WTC11 (cell line): Measurements from ENCODE around the gene CLDN14. TPM values are rescaled to one million over a fixed set of nuclear protein-coding genes. Genes with fewer than 3 reads are reported as not detected.

ENCODE experiments used
- ATAC-seq: fragments of 200-7000 bp; cut with Tn5 transposase; 2 replicates; pipeline ENCODE4 v1.10.0; 2021; ENCODE audit warnings: mild to moderate bottlenecking, moderate library complexity
- CTCF ChIA-PET: fragments of 300-600 bp; sonication (Branson Sonifier 250); formaldehyde crosslinking; loops from one replicate; lab custom pipeline; 2021; ENCODE audit warnings: antibody characterized with exemption; lab: Charles Lee
- POLR2A ChIA-PET: fragments of 350-600 bp; sonication (Branson Sonifier 250); formaldehyde crosslinking; loops from one replicate; lab custom pipeline; 2021; ENCODE audit warnings: antibody characterized with exemption; lab: Charles Lee
- DNase-seq: peaks from one replicate; pipeline ENCODE4 v3.0.0; 2021; ENCODE audit warnings: low spot score
- H3K27ac Mint-ChIP-seq: 2 replicates; pipeline ENCODE4 v1.8.0; 2021; ENCODE audit warnings: mixed read lengths
- H3K27me3 Mint-ChIP-seq: 2 replicates; pipeline ENCODE4 v1.8.0; 2021; ENCODE audit warnings: low read depth, mild to moderate bottlenecking, moderate library complexity, mixed read lengths
- H3K36me3 Mint-ChIP-seq: 2 replicates; pipeline ENCODE4 v1.8.0; 2021; ENCODE audit warnings: mixed read lengths
- H3K4me1 Mint-ChIP-seq: 2 replicates; pipeline ENCODE4 v1.8.0; 2022; ENCODE audit warnings: mixed read lengths
- H3K4me3 Mint-ChIP-seq: 2 replicates; pipeline ENCODE4 v1.8.0; 2021; ENCODE audit warnings: mild to moderate bottlenecking, moderate library complexity, mixed read lengths
- H3K9me3 Mint-ChIP-seq: 2 replicates; pipeline ENCODE4 v1.8.0; 2021; ENCODE audit warnings: mixed read lengths
- CBFB ChIP-seq: sonication (generic); formaldehyde crosslinking; IDR thresholded peaks from 2 replicates; pipeline ENCODE4 v1.8.1; 2022; ENCODE audit warnings: mild to moderate bottlenecking, low read depth, missing genetic modification reagents
- FOXK1 ChIP-seq: sonication (generic); formaldehyde crosslinking; IDR thresholded peaks from 2 replicates; pipeline ENCODE4 v1.8.0; 2022; ENCODE audit warnings: mild to moderate bottlenecking, moderate library complexity, missing genetic modification reagents
- IRF2 ChIP-seq: sonication (generic); formaldehyde crosslinking; IDR thresholded peaks from 2 replicates; pipeline ENCODE4 v1.8.0; 2022; ENCODE audit warnings: low read depth, missing genetic modification reagents, borderline replicate concordance
- JAZF1 ChIP-seq: fragments of 250-450 bp; sonication (Bioruptor Pico); IDR thresholded peaks from 2 replicates; pipeline ENCODE4 v1.9.0; 2021; ENCODE audit warnings: moderate library complexity, mild to moderate bottlenecking, inconsistent platforms
- NR2C2 ChIP-seq: sonication (generic); formaldehyde crosslinking; IDR thresholded peaks from 2 replicates; pipeline ENCODE4 v1.8.0; 2022; ENCODE audit warnings: mild to moderate bottlenecking, missing genetic modification reagents
- RELA ChIP-seq: sonication (generic); formaldehyde crosslinking; IDR thresholded peaks from 2 replicates; pipeline ENCODE4 v1.8.1; 2022; ENCODE audit warnings: missing genetic modification reagents, mild to moderate bottlenecking, borderline replicate concordance
- RORB ChIP-seq: fragments of 250-450 bp; sonication (Bioruptor Pico); IDR thresholded peaks from 2 replicates; pipeline ENCODE4 v1.9.0; 2021; ENCODE audit warnings: mild to moderate bottlenecking
- ZNF121 ChIP-seq: sonication (generic); formaldehyde crosslinking; IDR thresholded peaks from 2 replicates; pipeline ENCODE4 v1.8.0; 2023; ENCODE audit warnings: missing genetic modification reagents
- ZNF138 ChIP-seq: sonication (generic); formaldehyde crosslinking; conservative IDR thresholded peaks from 2 replicates; pipeline ENCODE4 v1.8.1; 2022; ENCODE audit warnings: mild to moderate bottlenecking, moderate library complexity, missing genetic modification reagents
- ZNF263 ChIP-seq: sonication (generic); formaldehyde crosslinking; IDR thresholded peaks from 2 replicates; pipeline ENCODE4 v1.8.1; 2022; ENCODE audit warnings: low read depth, mild to moderate bottlenecking, moderate library complexity, missing genetic modification reagents
- ZNF416 ChIP-seq: fragments of 250-450 bp; sonication (Bioruptor Pico); IDR thresholded peaks from 2 replicates; pipeline ENCODE4 v1.9.0; 2021; ENCODE audit warnings: mild to moderate bottlenecking, inconsistent platforms
- ZNF671 ChIP-seq: fragments of 250-450 bp; sonication (Bioruptor Pico); IDR thresholded peaks from 2 replicates; pipeline ENCODE4 v1.8.0; 2021; ENCODE audit warnings: mild to moderate bottlenecking
- total RNA-seq: library from RNA; stranded (reverse); gene quantifications from 3 replicates; pipeline ENCODE4 v1.2.3, GENCODE V29; 2021
- TF ChIP-seq, protein P1 (sequence below): fragments of 250-450 bp; sonication (Bioruptor Pico); IDR thresholded peaks from 2 replicates; pipeline ENCODE4 v1.9.0; 2021; ENCODE audit warnings: mild to moderate bottlenecking
- TF ChIP-seq, protein P2 (sequence below): fragments of 250-450 bp; sonication (Bioruptor Pico); IDR thresholded peaks from 2 replicates; pipeline ENCODE4 v1.9.0; 2021; ENCODE audit warnings: moderate library complexity, mild to moderate bottlenecking, inconsistent platforms, borderline replicate concordance
- TF ChIP-seq, protein P3 (sequence below): sonication (generic); formaldehyde crosslinking; IDR thresholded peaks from 2 replicates; pipeline ENCODE4 v1.8.1; 2023; ENCODE audit warnings: mild to moderate bottlenecking, missing genetic modification reagents, moderate library complexity
- TF ChIP-seq, protein P4 (sequence below): fragments of 200-600 bp; IDR thresholded peaks from 2 replicates; pipeline ENCODE4 v1.8.0; 2022; ENCODE audit warnings: antibody characterized with exemption
- TF ChIP-seq, protein P5 (sequence below): sonication (generic); formaldehyde crosslinking; IDR thresholded peaks from 2 replicates; pipeline ENCODE4 v1.8.0; 2022; ENCODE audit warnings: mild to moderate bottlenecking, missing genetic modification reagents
- TF ChIP-seq, protein P6 (sequence below): sonication (generic); formaldehyde crosslinking; IDR thresholded peaks from 2 replicates; pipeline ENCODE4 v1.8.1; 2022; ENCODE audit warnings: mild to moderate bottlenecking, moderate library complexity, missing genetic modification reagents

CLDN14 gene
- total RNA-seq, 1 experiment from 2014 or later, result not detected

DNA sequence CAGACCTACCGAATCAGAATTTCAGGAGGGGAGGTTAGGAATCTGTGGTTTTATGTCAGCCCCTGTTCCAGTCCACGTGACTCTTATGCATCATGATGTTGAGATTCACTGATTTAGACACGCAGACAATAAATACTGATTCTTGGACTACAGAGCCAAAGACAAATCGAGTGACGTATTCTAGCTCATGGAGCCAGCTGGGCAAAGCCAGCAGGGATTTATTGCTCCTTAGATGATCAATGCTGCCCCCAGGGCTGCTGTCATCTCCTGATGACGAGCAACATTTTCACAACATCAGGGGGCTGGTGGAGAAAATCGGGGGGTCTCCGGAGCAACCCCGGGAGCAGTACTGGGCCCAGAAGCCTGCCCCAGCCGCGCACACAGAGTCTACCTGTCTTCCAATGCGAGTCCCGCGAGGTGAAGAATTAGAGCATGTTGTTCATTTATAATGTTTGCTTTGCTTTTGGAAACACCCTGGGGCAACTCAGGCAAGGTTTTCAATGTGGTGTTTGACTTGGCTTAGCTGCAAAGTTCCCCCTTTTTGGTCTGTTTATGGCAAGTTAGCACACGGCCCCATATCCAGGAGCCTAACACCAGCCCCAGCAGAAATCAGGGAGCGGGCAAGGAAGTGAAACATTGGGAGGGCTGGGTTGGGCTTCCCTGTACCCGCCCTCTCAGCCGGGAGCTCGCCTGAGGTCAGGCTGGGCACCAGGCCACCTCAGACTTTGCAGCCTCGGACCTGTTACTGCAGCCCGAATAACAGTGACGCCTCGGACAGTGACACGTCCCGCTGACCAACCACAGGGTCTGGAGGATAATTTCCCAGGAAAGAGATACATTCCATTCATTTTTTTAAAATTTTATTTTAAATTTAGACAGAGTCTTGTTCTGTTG lies 19.9 kb upstream of the CLDN14 start:
- no peak overlapping the region for H3K27ac Mint-ChIP-seq
- no peaks in the 10 kb centered on the region; the same call in 1 of the 2 replicates for H3K4me1 Mint-ChIP-seq
- ChIA-PET POLR2A (no interaction called here), CTCF (interaction anchor here (1.3 kb wide), 1 partner anchor 131 kb away, joined by 6 read pairs; no protein-coding TSS in a partner anchor)
- no peak overlapping the region for H3K4me3 Mint-ChIP-seq
- ATAC-seq (no peak), DNase-seq (no peak)
- H3K9me3 Mint-ChIP-seq, result peaks cover 4% of the 10 kb centered on the region; the same call in 1 of the 2 replicates
- no peaks in the 10 kb centered on the region for H3K36me3 Mint-ChIP-seq
- H3K27me3 Mint-ChIP-seq, result no peaks in the 10 kb centered on the region; the same call in 1 of the 2 replicates
- TF ChIP-seq RORB (no peak), ZNF138 (CRISPR knock-in tag) (no peak), IRF2 (no peak), ZNF121 (CRISPR knock-in tag) (no peak), RELA (CRISPR knock-in tag) (no peak), FOXK1 (CRISPR knock-in tag) (no peak), ZNF416 (CRISPR knock-in tag) (no peak), ZNF263 (CRISPR knock-in tag) (no peak), JAZF1 (CRISPR knock-in tag) (no peak), CBFB (no peak), NR2C2 (CRISPR knock-in tag) (no peak)
- TF ChIP-seq, protein P1, sequence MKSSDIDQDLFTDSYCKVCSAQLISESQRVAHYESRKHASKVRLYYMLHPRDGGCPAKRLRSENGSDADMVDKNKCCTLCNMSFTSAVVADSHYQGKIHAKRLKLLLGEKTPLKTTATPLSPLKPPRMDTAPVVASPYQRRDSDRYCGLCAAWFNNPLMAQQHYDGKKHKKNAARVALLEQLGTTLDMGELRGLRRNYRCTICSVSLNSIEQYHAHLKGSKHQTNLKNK (CRISPR knock-in tag), result no peak
- TF ChIP-seq, protein P2, sequence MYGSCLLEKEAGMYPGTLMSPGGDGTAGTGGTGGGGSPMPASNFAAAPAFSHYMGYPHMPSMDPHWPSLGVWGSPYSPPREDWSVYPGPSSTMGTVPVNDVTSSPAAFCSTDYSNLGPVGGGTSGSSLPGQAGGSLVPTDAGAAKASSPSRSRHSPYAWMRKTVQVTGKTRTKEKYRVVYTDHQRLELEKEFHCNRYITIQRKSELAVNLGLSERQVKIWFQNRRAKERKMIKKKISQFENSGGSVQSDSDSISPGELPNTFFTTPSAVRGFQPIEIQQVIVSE (CRISPR knock-in tag), result no peak
- TF ChIP-seq, protein P3, sequence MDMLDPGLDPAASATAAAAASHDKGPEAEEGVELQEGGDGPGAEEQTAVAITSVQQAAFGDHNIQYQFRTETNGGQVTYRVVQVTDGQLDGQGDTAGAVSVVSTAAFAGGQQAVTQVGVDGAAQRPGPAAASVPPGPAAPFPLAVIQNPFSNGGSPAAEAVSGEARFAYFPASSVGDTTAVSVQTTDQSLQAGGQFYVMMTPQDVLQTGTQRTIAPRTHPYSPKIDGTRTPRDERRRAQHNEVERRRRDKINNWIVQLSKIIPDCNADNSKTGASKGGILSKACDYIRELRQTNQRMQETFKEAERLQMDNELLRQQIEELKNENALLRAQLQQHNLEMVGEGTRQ, result no peak
- TF ChIP-seq, protein P4, sequence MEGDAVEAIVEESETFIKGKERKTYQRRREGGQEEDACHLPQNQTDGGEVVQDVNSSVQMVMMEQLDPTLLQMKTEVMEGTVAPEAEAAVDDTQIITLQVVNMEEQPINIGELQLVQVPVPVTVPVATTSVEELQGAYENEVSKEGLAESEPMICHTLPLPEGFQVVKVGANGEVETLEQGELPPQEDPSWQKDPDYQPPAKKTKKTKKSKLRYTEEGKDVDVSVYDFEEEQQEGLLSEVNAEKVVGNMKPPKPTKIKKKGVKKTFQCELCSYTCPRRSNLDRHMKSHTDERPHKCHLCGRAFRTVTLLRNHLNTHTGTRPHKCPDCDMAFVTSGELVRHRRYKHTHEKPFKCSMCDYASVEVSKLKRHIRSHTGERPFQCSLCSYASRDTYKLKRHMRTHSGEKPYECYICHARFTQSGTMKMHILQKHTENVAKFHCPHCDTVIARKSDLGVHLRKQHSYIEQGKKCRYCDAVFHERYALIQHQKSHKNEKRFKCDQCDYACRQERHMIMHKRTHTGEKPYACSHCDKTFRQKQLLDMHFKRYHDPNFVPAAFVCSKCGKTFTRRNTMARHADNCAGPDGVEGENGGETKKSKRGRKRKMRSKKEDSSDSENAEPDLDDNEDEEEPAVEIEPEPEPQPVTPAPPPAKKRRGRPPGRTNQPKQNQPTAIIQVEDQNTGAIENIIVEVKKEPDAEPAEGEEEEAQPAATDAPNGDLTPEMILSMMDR, result no peak

DNA sequence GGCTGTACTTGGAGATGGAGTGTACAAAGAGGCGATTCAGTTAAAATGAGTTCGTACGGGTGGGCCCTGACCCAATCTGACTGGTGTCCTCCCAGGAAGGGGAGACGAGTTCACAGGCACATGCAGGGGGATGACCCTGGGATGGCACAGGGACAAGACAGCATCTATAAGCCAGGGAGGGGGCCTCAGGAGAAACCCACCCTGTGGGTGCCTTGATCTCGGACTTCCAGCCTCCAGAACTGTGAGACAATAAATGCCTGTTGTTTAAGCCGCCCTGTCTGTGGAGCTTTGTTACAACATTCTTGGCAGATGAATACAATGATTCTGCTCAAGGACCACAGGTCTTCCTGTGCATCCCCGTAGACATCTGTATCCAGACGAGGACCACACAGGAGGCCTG lies 14.6 kb upstream of the CLDN14 start:
- CTCF ChIA-PET, result interaction anchor here (1.7 kb wide), 1 partner anchor 15 kb away, joined by 7 read pairs; the partner anchor contains the start of gene CLDN14
- no peak for ATAC-seq
- H3K4me3 Mint-ChIP-seq, result no peak overlapping the region
- no peaks in the 10 kb centered on the region for H3K36me3 Mint-ChIP-seq
- no peaks in the 10 kb centered on the region; the same call in 1 of the 2 replicates for H3K27me3 Mint-ChIP-seq
- H3K4me1 Mint-ChIP-seq, result no peaks in the 10 kb centered on the region
- TF ChIP-seq ZNF671 (CRISPR knock-in tag), result no peak
- TF ChIP-seq, protein P5, sequence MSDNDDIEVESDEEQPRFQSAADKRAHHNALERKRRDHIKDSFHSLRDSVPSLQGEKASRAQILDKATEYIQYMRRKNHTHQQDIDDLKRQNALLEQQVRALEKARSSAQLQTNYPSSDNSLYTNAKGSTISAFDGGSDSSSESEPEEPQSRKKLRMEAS (CRISPR knock-in tag), result no peak
- TF ChIP-seq, protein P6, sequence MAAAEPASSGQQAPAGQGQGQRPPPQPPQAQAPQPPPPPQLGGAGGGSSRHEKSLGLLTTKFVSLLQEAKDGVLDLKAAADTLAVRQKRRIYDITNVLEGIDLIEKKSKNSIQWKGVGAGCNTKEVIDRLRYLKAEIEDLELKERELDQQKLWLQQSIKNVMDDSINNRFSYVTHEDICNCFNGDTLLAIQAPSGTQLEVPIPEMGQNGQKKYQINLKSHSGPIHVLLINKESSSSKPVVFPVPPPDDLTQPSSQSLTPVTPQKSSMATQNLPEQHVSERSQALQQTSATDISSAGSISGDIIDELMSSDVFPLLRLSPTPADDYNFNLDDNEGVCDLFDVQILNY (CRISPR knock-in tag), result no peak
- TF ChIP-seq, all 79 proteins: peak for 0
- H3K27ac Mint-ChIP-seq, result no peak overlapping the region
- POLR2A ChIA-PET, result no interaction called here
- DNase-seq, result no peak
- H3K9me3 Mint-ChIP-seq, result no peaks in the 10 kb centered on the region
